ENCODE data around the gene LRRN1.
"Not testable (repeated sequence)": the region's sequence is repeated elsewhere in the genome, so short reads cannot be mapped to it uniquely, and the experiment has no call there.

LRRN1 gene

GRCh38 chr3:3815206-3815605 lies 16.0 kb downstream of the LRRN1 start:
- DNase-seq = no peak

- DNase-seq = no peak
Measured at GRCh38 chr3:3816034-3816433, 16.8 kb downstream of the LRRN1 start.

- DNase-seq = peak; percentile 87
Measured at GRCh38 chr3:3817865-3818264, 18.6 kb downstream of the LRRN1 start.

- no peak for DNase-seq
Measured at GRCh38 chr3:3821777-3822176, 22.5 kb downstream of the LRRN1 start.

- DNase-seq = no peak
Measured at GRCh38 chr3:3825035-3825434, 25.8 kb downstream of the LRRN1 start.

- DNase-seq = no peak
Measured at GRCh38 chr3:3826521-3826920, 27.3 kb downstream of the LRRN1 start.

GRCh38 chr3:3827111-3827510 lies 27.9 kb downstream of the LRRN1 start:
- DNase-seq = no peak

GRCh38 chr3:3828417-3828816 lies 29.2 kb downstream of the LRRN1 start:
- not testable (repeated sequence) for DNase-seq

GRCh38 chr3:3836845-3837244 lies 37.6 kb downstream of the LRRN1 start:
- no peak for DNase-seq

GRCh38 chr3:3842356-3842755 lies 43.1 kb downstream of the LRRN1 start:
- DNase-seq = no peak

GRCh38 chr3:3847994-3848922 lies 49.0 kb downstream of the LRRN1 start:
- DNase-seq = no peak

- no peak for DNase-seq
Measured at GRCh38 chr3:3848923-3849275, 49.7 kb downstream of the LRRN1 start.

- DNase-seq = no peak
Measured at GRCh38 chr3:3851621-3852323, 52.5 kb downstream of the LRRN1 start.

GRCh38 chr3:3853544-3853943 lies 54.3 kb downstream of the LRRN1 start:
- no peak for DNase-seq

- DNase-seq = no peak
Measured at GRCh38 chr3:3855056-3855455, 55.8 kb downstream of the LRRN1 start.

- no peak for DNase-seq
Measured at GRCh38 chr3:3860235-3860634, 61.0 kb downstream of the LRRN1 start.

- DNase-seq = no peak
Measured at GRCh38 chr3:3862534-3862933, 63.3 kb downstream of the LRRN1 start.

- no peak for DNase-seq
Measured at GRCh38 chr3:3875491-3875890, 76.3 kb downstream of the LRRN1 start.

- no peak for DNase-seq
Measured at GRCh38 chr3:3881050-3881449, 81.8 kb downstream of the LRRN1 start.

GRCh38 chr3:3887311-3887710 lies 88.1 kb downstream of the LRRN1 start:
- not testable (repeated sequence) for DNase-seq

- DNase-seq = no peak
Measured at GRCh38 chr3:3893590-3893989, 94.4 kb downstream of the LRRN1 start.
